ENCODE results near the gene KIF21A.

- TF ChIP-seq EZH2 (IDR thresholded peaks at IDR 0.05; ENCODE audit: borderline replicate concordance, insufficient read depth, low read length, poor library complexity, severe bottlenecking): no peak
- no peak for TF ChIP-seq CTCF (IDR thresholded peaks at IDR 0.05; ENCODE audit: poor library complexity, severe bottlenecking)
- TF ChIP-seq SMC3 (conservative IDR thresholded peaks at IDR 0.05; ENCODE audit: poor library complexity): no peak
- TF ChIP-seq EP300 (conservative IDR thresholded peaks at IDR 0.05; ENCODE audit: poor library complexity, severe bottlenecking): no peak
- TF ChIP-seq TAF1 (IDR thresholded peaks at IDR 0.05; ENCODE audit: low read depth): no peak
- TF ChIP-seq RAD21 (conservative IDR thresholded peaks at IDR 0.05): no peak
- no peak for TF ChIP-seq POLR2AphosphoS5 (IDR thresholded peaks at IDR 0.05)
- no peak for TF ChIP-seq REST (IDR thresholded peaks at IDR 0.05; ENCODE audit: borderline replicate concordance)
These were observed 2.8 kb downstream of the KIF21A start for GRCh38 chr12:39440101-39440500.

All from neural cell (in vitro differentiated cells).